GM21717 (cell line): ENCODE results near the gene ROS1.
"Not testable (repeated sequence)": the region's sequence is repeated elsewhere in the genome, so short reads cannot be mapped to it uniquely, and the experiment has no call there.

Source experiments
- ATAC-seq: cut with Tn5 transposase; IDR thresholded peaks from one replicate; pipeline ENCODE4 v1.9.1; 2021; ENCODE audit warnings: mild to moderate bottlenecking, moderate library complexity; ENCODE audit not compliant: unreplicated experiment

The ROS1 gene

GRCh38 chr6:117425431-117426153, at the start of gene ROS1:
TSS of gene ROS1 (minus strand) at chr6:117425942. CDS start at chr6:117425656, 286 bp downstream.
- no peak for ATAC-seq

DNA sequence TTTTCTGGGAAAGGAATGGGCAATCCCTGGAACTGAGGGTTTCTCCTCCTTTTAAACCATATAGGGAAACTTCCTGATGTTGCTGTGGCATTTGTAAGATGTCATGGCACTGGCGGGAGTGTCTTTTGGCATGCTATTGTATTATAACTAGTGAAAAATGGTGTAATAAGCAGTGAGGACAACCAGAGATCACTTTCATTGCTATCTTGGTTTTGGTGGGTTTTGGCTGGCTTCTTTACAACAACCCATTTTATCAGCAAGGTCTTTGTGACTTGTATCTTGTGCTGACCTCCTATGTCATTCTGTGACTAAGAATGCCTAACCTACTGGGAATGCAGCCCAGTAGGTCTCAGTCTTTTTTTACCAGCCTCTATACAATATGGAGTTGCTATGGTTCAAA, 47.7 kb upstream of the ROS1 start:
- ATAC-seq, result no peak

DNA sequence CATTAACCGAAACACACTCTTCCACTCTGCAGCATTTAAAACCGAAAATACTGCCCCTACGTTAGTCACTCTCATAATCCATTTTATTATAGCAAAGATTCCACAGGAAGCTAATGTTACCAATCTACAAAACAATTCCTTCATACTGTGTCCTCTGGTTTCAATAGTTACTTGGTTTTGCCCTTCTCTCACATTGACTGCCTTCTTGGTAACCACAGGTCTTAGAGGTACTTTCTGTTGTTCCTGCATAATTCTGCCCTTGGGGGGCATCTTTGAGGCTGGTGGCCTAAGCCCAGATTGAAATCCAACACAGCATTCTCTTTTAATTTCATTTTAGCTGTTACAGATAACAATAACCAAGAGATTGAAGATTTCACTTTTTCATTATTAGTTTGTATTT, 46.9 kb upstream of the ROS1 start:
- ATAC-seq, result no peak

DNA sequence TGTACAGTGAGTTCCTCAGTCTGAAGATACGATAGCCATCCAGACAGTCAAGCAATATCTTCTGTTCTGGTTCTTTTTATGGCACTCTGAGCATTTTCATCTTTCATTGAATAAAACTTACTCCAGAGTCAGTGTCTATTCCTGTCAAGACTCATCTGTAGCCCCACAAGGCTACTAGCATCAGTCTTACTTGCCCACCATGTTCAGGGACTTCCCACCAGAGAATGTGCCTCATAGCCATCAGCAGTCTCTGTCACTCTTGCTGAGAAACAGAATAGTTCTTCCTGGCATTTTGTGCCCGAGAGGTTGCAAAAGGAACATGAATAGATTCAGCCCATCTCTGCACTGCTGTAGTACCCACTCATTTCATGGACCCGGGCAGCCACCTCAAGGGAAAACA, 44.0 kb upstream of the ROS1 start:
- ATAC-seq, result no peak

DNA sequence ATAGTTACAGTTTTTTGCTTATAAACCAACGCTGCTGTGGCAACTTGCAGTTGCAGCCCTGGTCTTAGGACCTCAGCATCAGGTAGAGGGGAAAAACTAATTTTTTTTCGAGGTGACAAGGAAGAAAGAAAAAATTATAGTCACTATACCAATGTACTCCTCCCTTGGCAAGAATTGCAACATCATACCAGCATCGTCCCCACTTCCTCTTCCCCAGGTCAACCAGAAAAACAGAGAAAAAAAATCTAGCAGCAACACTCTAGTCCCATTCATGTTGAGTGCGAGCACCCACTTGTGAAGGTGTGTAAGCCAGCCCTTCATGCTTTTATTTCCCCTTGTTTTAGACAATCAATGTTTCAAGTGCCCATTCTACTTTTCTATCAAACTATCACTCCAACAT, 43.6 kb upstream of the ROS1 start:
- ATAC-seq, result no peak

DNA sequence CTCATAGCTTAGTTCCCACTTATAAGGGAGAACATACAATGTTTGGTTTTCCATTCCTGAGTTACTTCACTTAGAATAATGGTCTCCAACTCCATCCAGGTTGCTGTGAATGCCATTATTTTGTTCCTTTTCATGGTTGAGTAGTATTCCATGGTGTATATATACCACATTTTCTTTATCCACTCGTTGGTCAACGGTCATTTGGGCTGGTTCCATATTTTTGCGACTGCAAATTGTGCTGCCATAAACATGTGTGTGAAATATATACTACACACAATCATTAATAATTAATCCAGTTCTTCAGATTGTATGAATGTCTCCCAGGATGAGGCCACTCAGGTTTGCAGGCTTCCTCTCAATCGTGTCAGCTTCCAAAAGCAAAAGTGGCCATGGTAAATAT, 42.8 kb upstream of the ROS1 start:
- ATAC-seq, result not testable (repeated sequence)

GRCh38 chr6:117467876-117468275, 42.1 kb upstream of the ROS1 start:
- ATAC-seq, result no peak

DNA sequence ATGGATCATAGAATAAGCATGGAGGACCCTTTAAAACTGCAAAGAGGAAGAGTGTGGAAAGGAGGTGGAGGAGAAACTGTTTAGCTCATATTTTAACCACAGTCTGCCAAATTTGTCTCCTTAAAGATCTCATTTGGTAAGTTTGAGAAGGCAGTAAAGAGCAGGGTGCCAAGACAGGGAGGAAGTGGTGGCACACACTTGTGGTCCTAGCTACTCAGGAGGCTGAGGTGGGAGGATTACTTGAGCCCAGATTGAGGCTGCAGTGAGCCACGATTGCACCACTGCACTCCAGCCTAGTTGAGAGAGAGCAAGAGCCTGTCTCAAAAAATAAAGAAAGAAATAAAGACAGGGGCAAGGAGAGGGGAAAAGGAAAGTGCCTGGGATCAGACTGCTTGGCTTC, 39.9 kb upstream of the ROS1 start:
- ATAC-seq, result no peak

DNA sequence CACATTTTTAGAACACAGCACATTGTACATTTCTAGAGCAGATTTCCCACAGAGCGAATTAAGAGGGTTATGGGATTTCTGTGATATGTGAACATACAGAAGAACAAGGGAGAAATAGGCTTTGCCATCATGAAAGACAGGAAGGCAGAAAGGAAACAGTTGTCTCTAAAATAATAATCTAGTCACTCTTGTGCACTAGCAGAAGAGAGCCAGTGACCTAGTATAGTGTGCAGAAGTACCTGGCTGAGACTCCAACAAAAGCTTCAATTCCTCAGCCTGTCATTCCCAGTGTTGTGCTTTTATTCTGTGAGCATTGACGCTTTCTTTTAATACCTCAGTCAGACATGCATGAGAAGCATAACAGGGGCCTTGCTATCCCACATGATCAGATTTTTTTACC, 39.0 kb upstream of the ROS1 start:
- no peak for ATAC-seq

DNA sequence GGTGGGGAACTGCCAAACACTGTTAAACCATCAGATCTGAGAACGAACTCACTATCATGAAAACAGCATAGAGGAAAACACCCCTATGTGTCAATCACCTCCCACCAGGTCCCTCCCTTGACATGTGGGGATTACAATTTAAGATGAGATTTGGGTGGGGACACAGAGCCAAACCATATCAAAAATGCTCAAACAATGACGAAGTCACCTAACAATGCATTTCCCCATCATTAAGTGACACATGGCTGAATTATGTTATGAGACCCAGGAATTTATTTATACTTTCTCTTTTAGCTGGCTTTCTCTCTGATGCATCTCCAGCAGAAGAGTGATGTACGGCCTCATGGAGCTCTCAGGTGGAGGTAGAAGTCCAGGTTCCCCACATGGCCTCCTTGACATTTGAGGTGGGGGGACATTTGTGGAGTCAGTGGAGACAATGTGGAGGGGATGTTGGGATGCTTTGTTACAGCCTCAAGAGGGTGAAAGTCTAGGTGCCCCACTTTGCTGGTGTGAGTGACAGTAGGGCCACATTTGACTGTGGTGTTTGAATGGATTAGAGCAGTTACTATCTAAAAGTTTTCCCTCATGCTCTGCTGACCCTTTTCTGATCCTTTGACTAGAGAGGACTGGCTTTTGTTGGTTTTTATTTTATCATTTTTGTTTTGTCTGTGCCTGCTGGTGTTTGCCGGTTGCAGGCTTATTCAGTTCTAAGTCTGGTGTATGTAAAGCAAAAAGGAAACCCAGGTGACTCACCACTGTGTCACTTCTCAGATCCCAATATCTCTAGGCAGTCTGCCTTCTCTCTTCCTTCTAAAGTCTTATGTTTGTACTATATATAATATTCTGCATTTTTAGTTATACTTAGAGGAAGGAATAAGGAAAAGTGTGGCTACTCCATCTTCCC, 38.3 kb upstream of the ROS1 start:
- peak; percentile 89 for ATAC-seq

DNA sequence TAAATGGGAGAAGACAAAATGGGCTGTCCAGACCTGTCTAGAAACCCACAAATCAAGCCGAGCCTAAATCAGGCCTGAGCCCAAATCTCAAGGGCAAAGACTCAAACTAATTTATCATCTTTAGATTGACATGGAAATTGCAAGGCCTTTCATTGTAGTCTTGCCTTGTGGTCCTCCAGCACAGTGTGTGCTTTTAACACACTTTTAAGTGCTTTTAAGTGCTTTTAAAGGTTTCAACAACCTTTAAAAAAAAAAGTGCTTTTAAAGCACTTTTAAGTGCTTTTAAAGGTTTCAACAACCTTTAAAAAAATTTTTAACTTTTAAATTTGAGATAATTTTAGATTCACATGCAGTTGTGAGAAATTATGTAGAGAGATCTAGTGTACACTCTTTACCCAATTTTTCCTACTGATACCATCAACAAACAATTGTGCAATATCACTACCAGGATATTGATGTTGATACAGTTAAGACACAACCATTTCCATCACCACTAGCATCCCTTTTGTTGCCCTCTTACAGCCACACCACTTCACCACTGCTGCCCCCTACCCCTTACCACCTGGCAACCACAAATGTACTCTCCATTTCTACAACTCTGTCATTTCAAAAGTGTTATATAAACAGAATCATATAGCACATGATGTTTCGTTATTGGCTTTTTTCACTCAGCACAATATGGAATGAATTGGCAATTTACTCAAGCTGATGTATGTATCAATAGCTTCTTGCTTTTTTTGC, 33.6 kb upstream of the ROS1 start:
- ATAC-seq, result no peak

- ATAC-seq, result no peak
Observed at GRCh38 chr6:117456998-117457397, 31.3 kb upstream of the ROS1 start.

GRCh38 chr6:117456250-117456649, 30.5 kb upstream of the ROS1 start:
- no peak for ATAC-seq

DNA sequence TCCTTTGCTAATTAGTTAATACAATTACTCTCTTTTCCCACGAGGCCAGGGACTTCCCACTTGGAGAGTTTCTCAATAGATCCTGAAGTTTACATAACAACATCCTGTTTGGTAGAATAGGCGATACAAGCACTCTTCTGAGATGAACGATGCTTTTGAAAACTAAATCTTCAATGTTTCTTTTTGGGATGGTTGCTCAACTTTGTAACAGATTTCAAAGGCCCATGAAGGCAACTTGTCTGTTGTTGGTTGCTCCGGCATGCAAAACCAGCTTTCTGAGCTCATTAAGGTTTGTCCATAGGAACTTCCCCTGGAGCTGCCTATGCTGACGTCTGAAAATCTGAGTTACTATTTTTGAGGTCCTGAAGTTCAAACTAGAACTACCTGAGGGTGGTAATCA, 25.9 kb upstream of the ROS1 start:
- ATAC-seq, result no peak

GRCh38 chr6:117449549-117450439, 24.1 kb upstream of the ROS1 start:
- no peak for ATAC-seq

GRCh38 chr6:117448732-117449485, 23.2 kb upstream of the ROS1 start:
- no peak for ATAC-seq

GRCh38 chr6:117448011-117448410, 22.3 kb upstream of the ROS1 start:
- ATAC-seq, result no peak

DNA sequence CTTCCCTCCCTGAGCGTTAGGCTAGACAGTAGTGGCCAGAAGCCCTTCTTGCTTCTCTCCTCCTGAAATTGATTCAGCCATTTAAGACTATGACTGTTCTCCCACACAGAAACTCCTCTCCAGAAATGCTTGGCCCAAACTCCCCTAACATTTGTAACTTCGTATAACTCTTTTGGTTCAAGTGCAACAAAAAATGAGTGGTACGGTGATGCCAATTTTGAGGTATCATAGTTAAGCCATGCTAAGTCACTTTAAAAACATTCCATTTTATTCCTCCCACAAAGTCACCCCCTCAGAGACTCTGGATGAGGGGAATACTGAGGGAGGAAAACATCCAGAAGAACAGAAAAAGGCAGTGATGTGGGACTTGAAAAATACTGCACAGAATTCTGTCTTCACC, 21.1 kb upstream of the ROS1 start:
- no peak for ATAC-seq

DNA sequence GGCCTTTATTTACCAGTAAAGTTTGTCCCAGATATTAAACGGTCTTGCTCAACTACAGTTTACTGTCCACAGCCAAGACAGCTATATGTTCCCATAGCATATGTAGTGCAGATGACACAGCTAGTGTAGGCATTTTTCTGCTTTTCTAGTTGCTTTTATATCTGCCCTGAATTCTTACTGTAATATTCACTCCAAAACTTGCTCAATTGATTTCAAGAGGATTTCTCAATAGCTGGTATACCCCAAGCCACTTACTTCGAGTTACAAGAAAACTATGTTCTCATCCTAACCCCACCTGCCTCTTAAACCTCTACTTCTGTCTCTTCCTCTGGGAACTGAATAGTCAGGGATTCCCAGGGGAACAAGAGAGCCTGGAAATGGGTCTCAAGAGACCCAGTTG, 18.9 kb upstream of the ROS1 start:
- no peak for ATAC-seq

DNA sequence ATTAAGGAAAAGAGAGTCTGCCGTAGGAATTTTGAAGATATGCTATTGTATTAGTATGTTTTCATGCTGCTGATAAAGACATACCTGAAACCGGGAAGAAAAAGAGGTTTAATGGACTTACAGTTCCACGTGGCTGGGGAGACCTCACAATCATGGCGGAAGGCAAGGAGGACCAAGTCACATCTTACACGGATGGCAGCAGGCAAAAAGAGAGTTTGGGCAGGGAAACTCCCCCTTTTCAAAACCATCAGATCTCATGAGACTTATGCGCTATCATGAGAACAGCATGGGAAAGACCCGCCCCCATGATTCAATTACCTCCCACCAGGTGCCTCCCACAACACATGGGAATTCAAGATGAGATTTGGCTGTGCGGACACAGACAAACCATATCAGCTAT, 16.6 kb upstream of the ROS1 start:
- not testable (repeated sequence) for ATAC-seq
